A673 (cell line): ENCODE measurements around the gene DMD. TPM values are rescaled to one million over a fixed set of nuclear protein-coding genes. Genes with fewer than 3 reads are reported as not detected.

Source experiments
- BruUV-seq: library from RNA; stranded (reverse); fragments of 400-500 nt; replicated peaks from 2 replicates; lab custom pipeline; 2021; lab: Mats Ljungman, UMichigan
- CTCF ChIA-PET: fragments of 300-600 bp; sonication (Branson Sonifier 250); formaldehyde crosslinking; loops from one replicate; lab custom pipeline; 2022; ENCODE audit warnings: antibody characterized with exemption; lab: Charles Lee
- POLR2A ChIA-PET: fragments of 300-600 bp; sonication (Branson Sonifier 250); formaldehyde crosslinking; loops from one replicate; lab custom pipeline; 2022; ENCODE audit warnings: antibody characterized with exemption; ENCODE audit not compliant: low non-redundant PET; lab: Charles Lee
- DNase-seq: peaks from one replicate; pipeline ENCODE4 v3.0.0-alpha.2; 2015; ENCODE audit warnings: low spot score
- H3K27ac ChIP-seq: fragments of 200-600 bp; sonication (generic); 2 replicates; pipeline ENCODE4 v1.5.1; 2016; ENCODE audit warnings: mixed run types, low read depth, mild to moderate bottlenecking, mixed read lengths, antibody characterized with exemption, low read length; ENCODE audit not compliant: poor library complexity, severe bottlenecking
- H3K27me3 ChIP-seq: fragments of 200-600 bp; sonication (generic); replicated peaks from 2 replicates; pipeline ENCODE4 v1.6.1; 2017; ENCODE audit warnings: mixed run types, low read depth, mild to moderate bottlenecking, mixed read lengths, antibody characterized with exemption, low read length; ENCODE audit not compliant: insufficient read depth, poor library complexity
- H3K36me3 ChIP-seq: fragments of 200-600 bp; sonication (generic); 2 replicates; pipeline ENCODE4 v1.6.1; 2016; ENCODE audit warnings: mixed run types, mild to moderate bottlenecking, mixed read lengths, antibody characterized with exemption, low read length; ENCODE audit not compliant: insufficient read depth, poor library complexity, severe bottlenecking
- H3K4me1 ChIP-seq: fragments of 200-600 bp; sonication (generic); 2 replicates; pipeline ENCODE4 v1.6.1; 2017; ENCODE audit warnings: mixed run types, mild to moderate bottlenecking, mixed read lengths, antibody characterized with exemption, low read length; ENCODE audit not compliant: insufficient read depth, poor library complexity, severe bottlenecking
- H3K4me3 ChIP-seq: fragments of 200-600 bp; sonication (generic); 2 replicates; pipeline ENCODE4 v1.5.1; 2016; ENCODE audit warnings: low read depth, mixed run types, mild to moderate bottlenecking, mixed read lengths, low read length; ENCODE audit not compliant: poor library complexity, severe bottlenecking
- H3K9me3 ChIP-seq: fragments of 200-600 bp; sonication (generic); 2 replicates; pipeline ENCODE4 v1.6.1; 2016; ENCODE audit warnings: mixed run types, low read depth, mild to moderate bottlenecking, mixed read lengths, antibody characterized with exemption, low read length; ENCODE audit not compliant: poor library complexity, severe bottlenecking
- CTCF ChIP-seq: fragments of 300-800, 200-600 bp; sonication (generic); conservative IDR thresholded peaks from 2 replicates; pipeline ENCODE4 v1.5.1; 2017; ENCODE audit warnings: low read depth, mild to moderate bottlenecking, antibody characterized with exemption, low read length, moderate library complexity, mixed read lengths
- EZH2 ChIP-seq: fragments of 200-600 bp; sonication (generic); IDR thresholded peaks from 2 replicates; pipeline ENCODE4 v1.6.1; 2017; ENCODE audit warnings: borderline replicate concordance, low read depth, mild to moderate bottlenecking, mixed read lengths, antibody characterized with exemption, low read length; ENCODE audit not compliant: poor library complexity, severe bottlenecking
- intact Hi-C: fragments of 100-400 bp; cut with micrococcal nuclease; formaldehyde crosslinking; loops from one replicate; pipeline ENCODE4 v1.10.0; 2022; ENCODE audit not compliant: unreplicated experiment
- total RNA-seq: library from RNA; stranded (reverse); gene quantifications from 2 replicates; pipeline ENCODE4 v1.2.3, GENCODE V29; 2021

The DMD gene
- total RNA-seq, 1 experiment from 2014 or later, result 5.4 TPM

- Histone ChIP-seq H3K27me3 (peaks cover 5% of the 10 kb centered on the region), H3K36me3 (no peaks in the 10 kb centered on the region), H3K9me3 (no peaks in the 10 kb centered on the region), H3K4me3 (no peak overlapping the region), H3K4me1 (no peaks in the 10 kb centered on the region), H3K27ac (no peak overlapping the region)
- intact Hi-C loops, result no loop called here
- DNase-seq, result no peak
- CTCF ChIA-PET, result no interaction called here
- TF ChIP-seq EZH2 (no peak), CTCF (no peak)
- POLR2A ChIA-PET, result no interaction called here
- BruUV-seq, result no TSS peak
Observed at GRCh38 chrX:31265383-31265782, 1946.0 kb downstream of the DMD start.

- H3K9me3 ChIP-seq, result no peaks in the 10 kb centered on the region
- no peaks in the 10 kb centered on the region for H3K4me1 ChIP-seq
- no TSS peak for BruUV-seq
- DNase-seq, result no peak
- ChIA-PET CTCF (no interaction called here), POLR2A (no interaction called here)
- no peak for TF ChIP-seq CTCF
- TF ChIP-seq EZH2, result no peak
- peaks cover 5% of the 10 kb centered on the region for H3K27me3 ChIP-seq
- no peak overlapping the region for H3K27ac ChIP-seq
- H3K36me3 ChIP-seq, result no peaks in the 10 kb centered on the region
- no peak overlapping the region for H3K4me3 ChIP-seq
- intact Hi-C loops, result no loop called here
Observed at GRCh38 chrX:31260351-31260750, 1951.0 kb downstream of the DMD start.

GRCh38 chrX:31258166-31258565, 1953.2 kb downstream of the DMD start:
- ChIA-PET POLR2A (no interaction called here), CTCF (no interaction called here)
- Histone ChIP-seq H3K27me3 (no peaks in the 10 kb centered on the region), H3K4me3 (no peak overlapping the region), H3K9me3 (no peaks in the 10 kb centered on the region), H3K36me3 (no peaks in the 10 kb centered on the region), H3K27ac (no peak overlapping the region), H3K4me1 (no peaks in the 10 kb centered on the region)
- no TSS peak for BruUV-seq
- intact Hi-C loops, result no loop called here
- DNase-seq, result no peak
- TF ChIP-seq CTCF (no peak), EZH2 (no peak)
